ENCODE results near the gene RALGPS1. TPM values are rescaled to one million over a fixed set of nuclear protein-coding genes. Genes with fewer than 3 reads are reported as not detected.
A peak's percentile ranks its signal among the peaks of the same experiment; 100 is the strongest.

RALGPS1 gene
- total and polyA plus RNA-seq, 7 donors, result 6.6 to 18.6 (median 11.4) TPM

GRCh38 chr9:127147251-127147650 is 232.7 kb downstream of the RALGPS1 start:
- no peaks in the 10 kb centered on the region for H3K36me3 ChIP-seq
- TF ChIP-seq, protein P1, sequence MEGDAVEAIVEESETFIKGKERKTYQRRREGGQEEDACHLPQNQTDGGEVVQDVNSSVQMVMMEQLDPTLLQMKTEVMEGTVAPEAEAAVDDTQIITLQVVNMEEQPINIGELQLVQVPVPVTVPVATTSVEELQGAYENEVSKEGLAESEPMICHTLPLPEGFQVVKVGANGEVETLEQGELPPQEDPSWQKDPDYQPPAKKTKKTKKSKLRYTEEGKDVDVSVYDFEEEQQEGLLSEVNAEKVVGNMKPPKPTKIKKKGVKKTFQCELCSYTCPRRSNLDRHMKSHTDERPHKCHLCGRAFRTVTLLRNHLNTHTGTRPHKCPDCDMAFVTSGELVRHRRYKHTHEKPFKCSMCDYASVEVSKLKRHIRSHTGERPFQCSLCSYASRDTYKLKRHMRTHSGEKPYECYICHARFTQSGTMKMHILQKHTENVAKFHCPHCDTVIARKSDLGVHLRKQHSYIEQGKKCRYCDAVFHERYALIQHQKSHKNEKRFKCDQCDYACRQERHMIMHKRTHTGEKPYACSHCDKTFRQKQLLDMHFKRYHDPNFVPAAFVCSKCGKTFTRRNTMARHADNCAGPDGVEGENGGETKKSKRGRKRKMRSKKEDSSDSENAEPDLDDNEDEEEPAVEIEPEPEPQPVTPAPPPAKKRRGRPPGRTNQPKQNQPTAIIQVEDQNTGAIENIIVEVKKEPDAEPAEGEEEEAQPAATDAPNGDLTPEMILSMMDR (IDR thresholded peaks at IDR 0.05), result no peak
- TF ChIP-seq POLR2AphosphoS5 (IDR thresholded peaks at IDR 0.05), result no peak
- TF ChIP-seq EP300 (IDR thresholded peaks at IDR 0.05), result no peak
- no peak for TF ChIP-seq POLR2A (IDR thresholded peaks at IDR 0.05)
- no peak for DNase-seq
- H3K9me3 ChIP-seq, result no peaks in the 10 kb centered on the region
- no peak overlapping the region for H3K27ac ChIP-seq
- no peaks in the 10 kb centered on the region for H3K27me3 ChIP-seq
- intact Hi-C loops (cut with DNase I), result no loop called here
- no peak overlapping the region for H3K4me3 ChIP-seq
- peaks cover 0 to 13% (median 7%) of the 10 kb centered on the region in 4 donors for H3K4me1 ChIP-seq
- WGBS, 2 donors, result 86 to 94% methylated on average over 2 of the region's 2 CpGs

- intact Hi-C loops (cut with DNase I), result no loop called here
- peaks cover 0 to 13% (median 7%) of the 10 kb centered on the region in 4 donors for H3K4me1 ChIP-seq
- no peak for DNase-seq
- H3K36me3 ChIP-seq, result no peaks in the 10 kb centered on the region
- no peaks in the 10 kb centered on the region for H3K9me3 ChIP-seq
- 94 to 96% methylated on average over 5 of the region's 5 CpGs for WGBS, 2 donors
- no peak for TF ChIP-seq POLR2AphosphoS5 (IDR thresholded peaks at IDR 0.05)
- TF ChIP-seq EP300 (IDR thresholded peaks at IDR 0.05), result no peak
- TF ChIP-seq POLR2A (IDR thresholded peaks at IDR 0.05), result no peak
- TF ChIP-seq, protein P1 (IDR thresholded peaks at IDR 0.05), result no peak
- no peak overlapping the region for H3K4me3 ChIP-seq
- no peaks in the 10 kb centered on the region for H3K27me3 ChIP-seq
- H3K27ac ChIP-seq, result no peak overlapping the region
Measured at GRCh38 chr9:127148014-127148413, 233.4 kb downstream of the RALGPS1 start.

DNA sequence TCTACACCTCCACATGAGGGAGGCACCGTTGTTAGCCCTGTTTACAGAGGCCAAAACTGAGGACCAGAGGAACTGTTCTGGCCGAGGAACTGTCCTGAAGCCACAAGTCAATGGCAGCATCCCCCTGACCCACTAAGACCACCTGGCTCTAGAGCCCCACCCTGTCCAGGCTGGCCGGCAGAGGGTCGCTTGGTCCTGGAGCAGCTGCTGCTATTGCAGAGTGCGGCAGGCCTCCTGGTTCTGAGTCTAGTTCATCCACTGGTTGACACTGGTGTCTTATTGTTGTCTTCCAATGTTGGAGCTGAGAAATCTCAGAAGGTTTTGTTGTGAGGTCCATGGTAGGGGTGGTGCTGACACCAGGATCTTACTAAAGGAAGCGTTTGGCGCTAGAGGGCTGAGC is 234.4 kb downstream of the RALGPS1 start:
- intact Hi-C loops (cut with DNase I), result no loop called here
- TF ChIP-seq POLR2A (IDR thresholded peaks at IDR 0.05), result no peak
- TF ChIP-seq, protein P1 (IDR thresholded peaks at IDR 0.05), result no peak
- TF ChIP-seq EP300 (IDR thresholded peaks at IDR 0.05), result no peak
- no peak for TF ChIP-seq POLR2AphosphoS5 (IDR thresholded peaks at IDR 0.05)
- H3K4me1 ChIP-seq, result peaks cover 0 to 17% (median 10%) of the 10 kb centered on the region in 4 donors
- H3K36me3 ChIP-seq, result no peaks in the 10 kb centered on the region
- 96 to 97% methylated on average over 7 of the region's 7 CpGs for WGBS, 2 donors
- peak; percentile 56 for DNase-seq
- H3K9me3 ChIP-seq, result no peaks in the 10 kb centered on the region
- H3K4me3 ChIP-seq, result no peak overlapping the region
- no peaks in the 10 kb centered on the region for H3K27me3 ChIP-seq
- no peak overlapping the region for H3K27ac ChIP-seq

DNA sequence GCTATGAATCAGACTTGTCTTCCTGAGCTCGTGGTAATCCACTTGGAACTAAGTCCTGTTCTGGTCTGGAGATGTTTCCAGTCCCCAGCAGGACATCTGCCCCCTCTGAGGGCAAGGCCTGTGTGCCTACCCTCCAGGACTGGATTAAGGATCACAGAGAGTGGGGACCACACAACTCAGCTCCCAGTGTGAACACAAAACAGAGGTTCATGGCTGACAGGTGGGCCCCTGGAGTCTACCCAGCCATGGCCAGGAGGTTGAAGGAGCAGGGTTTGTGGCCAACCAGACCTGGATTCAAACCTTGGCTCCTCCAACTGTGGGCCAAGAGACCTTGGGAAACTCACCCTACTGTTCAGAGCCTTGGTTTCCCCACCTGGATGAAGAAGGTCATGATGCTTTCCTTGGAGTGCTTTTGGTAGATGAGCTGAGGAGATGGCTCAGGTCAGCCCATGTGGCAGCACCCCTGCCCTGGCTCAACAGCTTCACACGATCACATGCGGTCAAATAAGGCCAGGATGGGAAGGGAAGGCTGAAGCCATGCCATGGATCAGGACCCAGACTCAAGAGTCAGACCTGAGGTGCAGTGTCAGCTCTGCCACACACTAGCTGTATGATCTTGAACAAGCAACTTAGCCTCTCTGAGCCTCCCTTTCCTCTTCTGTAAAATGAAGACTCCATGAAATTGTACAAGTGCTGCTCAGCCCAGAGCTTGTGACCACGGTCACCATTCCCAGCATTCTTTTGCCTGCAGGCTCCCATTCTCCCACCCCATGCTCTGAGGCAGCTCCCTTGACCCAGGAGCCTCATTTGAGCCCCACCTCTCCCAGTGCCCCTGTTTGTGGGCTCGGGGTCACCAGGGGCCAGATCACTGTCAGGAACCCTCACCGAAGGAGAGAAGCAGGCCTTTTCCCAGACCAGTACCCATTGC is 235.1 kb downstream of the RALGPS1 start:
- Histone ChIP-seq H3K9me3 (no peaks in the 10 kb centered on the region), H3K27me3 (no peaks in the 10 kb centered on the region), H3K36me3 (no peaks in the 10 kb centered on the region), H3K27ac (no peak overlapping the region), H3K4me1 (peaks cover 0 to 22% (median 13%) of the 10 kb centered on the region in 4 donors), H3K4me3 (no peak overlapping the region)
- intact Hi-C loops (cut with DNase I), result no loop called here
- 89 to 95% methylated on average over 6 of the region's 6 CpGs for WGBS, 2 donors
- peak; percentile 27 for DNase-seq
- TF ChIP-seq EP300 (IDR thresholded peaks at IDR 0.05), result no peak
- TF ChIP-seq, protein P1 (IDR thresholded peaks at IDR 0.05), result no peak
- TF ChIP-seq POLR2A (IDR thresholded peaks at IDR 0.05), result no peak
- TF ChIP-seq POLR2AphosphoS5 (IDR thresholded peaks at IDR 0.05), result no peak

Data from sigmoid colon (tissue), 7 donors.